Tibial nerve (tissue), 4 donors: ENCODE results near the gene MOB3A.

Experiments
- CTCF ChIP-seq, 5 experiments: fragments of 200-600 bp in 3 of 5; fragments of 450-650 bp in 2 of 5; sonication (generic) in 3 of 5; IDR thresholded peaks; one replicate each; pipeline ENCODE4 v1.5.1; 2016 to 2019; ENCODE audit warnings: antibody characterized with exemption in 5 of 5, mild to moderate bottlenecking in 3 of 5, moderate library complexity in 2 of 5
- EP300 ChIP-seq, 2 donors: sonication (generic); formaldehyde crosslinking; IDR thresholded peaks; one replicate each; pipeline ENCODE4 v1.6.1; 2017; ENCODE audit warnings: antibody characterized with exemption in 2 of 2, mild to moderate bottlenecking in 1 of 2
- POLR2A ChIP-seq, 2 donors: fragments of 450-650 bp; IDR thresholded peaks; one replicate each; pipeline ENCODE4 v1.6.1; 2017; ENCODE audit warnings: antibody characterized with exemption in 2 of 2, mild to moderate bottlenecking in 2 of 2, moderate library complexity in 2 of 2

DNA sequence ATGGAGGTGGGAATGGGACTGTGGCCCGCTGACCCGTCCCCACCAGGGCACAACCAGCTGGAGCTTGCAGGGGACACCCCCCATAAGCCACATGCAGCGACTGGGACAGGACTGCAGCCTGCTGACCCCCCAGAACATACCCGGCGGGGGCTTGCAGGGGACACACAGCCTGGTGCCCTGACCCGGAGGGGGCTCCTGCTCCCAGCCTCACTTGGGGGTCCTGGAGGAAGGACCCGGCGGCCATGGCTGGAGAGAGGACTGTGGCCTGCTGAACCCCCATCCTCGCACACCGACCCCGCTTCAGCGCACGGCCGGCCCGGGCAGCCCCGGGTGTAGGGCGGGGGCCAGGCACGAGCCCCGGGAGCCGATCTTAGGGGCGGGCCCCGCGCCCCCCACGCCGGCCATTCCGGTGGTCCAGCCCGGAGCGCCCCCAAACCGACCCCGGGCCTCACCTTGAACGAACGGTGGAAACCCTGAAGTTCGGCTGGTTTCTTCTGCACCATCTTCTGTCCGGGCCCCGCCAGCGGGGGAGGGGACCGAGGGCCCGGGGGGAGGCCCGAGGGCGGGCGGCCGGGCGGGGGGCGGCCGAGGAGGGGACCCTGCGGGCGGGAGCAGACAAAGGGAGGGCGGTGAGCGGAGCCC lies 45.7 kb downstream of the MOB3A start:
- TF ChIP-seq POLR2A (IDR thresholded peaks at IDR 0.05) (no peak), CTCF (IDR thresholded peaks at IDR 0.05) (no peak), EP300 (IDR thresholded peaks at IDR 0.05) (no peak)
